AG09309 (cell line): ENCODE results near the gene MUC5AC.
"Not testable (repeated sequence)": the region's sequence is repeated elsewhere in the genome, so short reads cannot be mapped to it uniquely, and the experiment has no call there.

Experiments used
- DNase-seq: peaks from one replicate; pipeline ENCODE4 v3.0.0-alpha.2; 2010; ENCODE audit warnings: low read depth
- H3K4me3 ChIP-seq: 2 replicates; pipeline ENCODE4 v1.5.1; 2011; ENCODE audit warnings: mild to moderate bottlenecking, low read depth, low read length, moderate library complexity; ENCODE audit not compliant: control insufficient read depth
- TF ChIP-seq, protein P1 (sequence below): IDR thresholded peaks from 2 replicates; pipeline ENCODE4 v1.5.1; 2011; ENCODE audit warnings: mild to moderate bottlenecking, low read depth, low read length, inconsistent platforms; ENCODE audit not compliant: insufficient read depth, control insufficient read depth; ENCODE audit errors: missing control alignments

The MUC5AC gene

DNA sequence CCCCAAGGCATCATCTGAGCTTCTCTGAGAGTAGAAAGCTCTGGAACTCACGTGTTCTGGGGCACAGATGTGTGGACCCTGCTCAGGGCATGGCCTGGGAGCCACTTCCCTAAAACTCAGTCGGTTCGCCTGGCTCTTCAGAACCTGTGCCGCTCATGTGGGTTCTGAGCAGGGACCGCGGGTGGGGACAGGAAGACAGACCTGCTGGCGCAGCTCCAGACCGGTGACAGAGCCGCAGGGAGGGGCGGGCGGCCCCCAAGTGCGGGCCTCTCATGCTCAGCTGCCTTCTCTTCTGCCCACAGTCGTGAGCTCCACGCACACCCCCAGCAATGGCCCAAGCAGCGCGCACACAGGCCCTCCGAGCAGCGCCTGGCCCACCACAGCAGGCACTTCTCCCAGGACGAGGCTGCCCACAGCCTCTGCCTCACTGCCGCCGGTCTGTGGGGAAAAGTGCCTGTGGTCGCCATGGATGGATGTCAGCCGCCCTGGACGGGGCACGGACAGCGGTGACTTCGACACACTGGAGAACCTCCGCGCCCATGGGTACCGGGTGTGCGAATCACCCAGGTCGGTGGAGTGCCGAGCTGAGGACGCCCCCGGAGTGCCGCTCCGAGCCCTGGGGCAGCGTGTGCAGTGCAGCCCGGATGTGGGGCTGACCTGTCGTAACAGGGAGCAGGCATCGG, 24.2 kb downstream of the MUC5AC start:
- H3K4me3 ChIP-seq = no peak overlapping the region
- DNase-seq = no peak
- TF ChIP-seq, protein P1, sequence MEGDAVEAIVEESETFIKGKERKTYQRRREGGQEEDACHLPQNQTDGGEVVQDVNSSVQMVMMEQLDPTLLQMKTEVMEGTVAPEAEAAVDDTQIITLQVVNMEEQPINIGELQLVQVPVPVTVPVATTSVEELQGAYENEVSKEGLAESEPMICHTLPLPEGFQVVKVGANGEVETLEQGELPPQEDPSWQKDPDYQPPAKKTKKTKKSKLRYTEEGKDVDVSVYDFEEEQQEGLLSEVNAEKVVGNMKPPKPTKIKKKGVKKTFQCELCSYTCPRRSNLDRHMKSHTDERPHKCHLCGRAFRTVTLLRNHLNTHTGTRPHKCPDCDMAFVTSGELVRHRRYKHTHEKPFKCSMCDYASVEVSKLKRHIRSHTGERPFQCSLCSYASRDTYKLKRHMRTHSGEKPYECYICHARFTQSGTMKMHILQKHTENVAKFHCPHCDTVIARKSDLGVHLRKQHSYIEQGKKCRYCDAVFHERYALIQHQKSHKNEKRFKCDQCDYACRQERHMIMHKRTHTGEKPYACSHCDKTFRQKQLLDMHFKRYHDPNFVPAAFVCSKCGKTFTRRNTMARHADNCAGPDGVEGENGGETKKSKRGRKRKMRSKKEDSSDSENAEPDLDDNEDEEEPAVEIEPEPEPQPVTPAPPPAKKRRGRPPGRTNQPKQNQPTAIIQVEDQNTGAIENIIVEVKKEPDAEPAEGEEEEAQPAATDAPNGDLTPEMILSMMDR = no peak

DNA sequence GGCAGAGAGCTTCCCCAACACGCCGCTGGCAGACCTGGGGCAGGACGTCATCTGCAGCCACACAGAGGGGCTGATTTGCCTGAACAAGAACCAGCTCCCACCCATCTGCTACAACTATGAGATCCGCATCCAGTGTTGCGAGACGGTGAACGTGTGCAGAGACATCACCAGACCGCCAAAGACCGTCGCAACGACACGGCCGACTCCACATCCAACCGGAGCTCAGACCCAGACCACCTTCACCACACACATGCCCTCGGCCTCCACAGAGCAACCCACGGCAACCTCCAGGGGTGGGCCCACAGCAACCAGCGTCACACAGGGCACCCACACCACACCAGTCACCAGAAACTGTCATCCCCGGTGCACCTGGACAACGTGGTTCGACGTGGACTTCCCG, 26.4 kb downstream of the MUC5AC start:
- DNase-seq, H3K4me3 ChIP-seq: not testable (repeated sequence)

DNA sequence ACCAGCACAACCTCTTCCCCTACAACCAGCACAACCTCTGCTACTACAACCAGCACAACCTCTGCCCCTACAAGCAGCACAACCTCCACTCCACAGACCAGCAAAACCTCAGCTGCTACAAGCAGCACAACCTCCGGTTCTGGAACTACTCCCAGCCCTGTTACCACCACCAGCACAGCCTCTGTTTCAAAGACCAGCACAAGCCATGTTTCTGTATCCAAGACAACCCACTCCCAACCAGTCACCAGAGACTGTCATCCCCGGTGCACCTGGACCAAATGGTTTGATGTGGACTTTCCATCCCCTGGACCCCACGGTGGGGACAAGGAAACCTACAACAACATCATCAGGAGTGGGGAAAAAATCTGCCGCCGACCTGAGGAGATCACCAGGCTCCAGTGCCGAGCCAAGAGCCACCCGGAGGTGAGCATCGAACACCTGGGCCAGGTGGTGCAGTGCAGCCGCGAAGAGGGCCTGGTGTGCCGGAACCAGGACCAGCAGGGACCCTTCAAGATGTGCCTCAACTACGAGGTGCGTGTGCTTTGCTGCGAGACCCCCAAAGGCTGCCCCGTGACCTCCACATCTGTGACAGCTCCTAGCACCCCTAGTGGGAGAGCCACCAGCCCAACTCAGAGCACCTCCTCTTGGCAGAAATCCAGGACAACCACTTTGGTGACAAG, 30.8 kb downstream of the MUC5AC start:
- not testable (repeated sequence) for DNase-seq, H3K4me3 ChIP-seq

DNA sequence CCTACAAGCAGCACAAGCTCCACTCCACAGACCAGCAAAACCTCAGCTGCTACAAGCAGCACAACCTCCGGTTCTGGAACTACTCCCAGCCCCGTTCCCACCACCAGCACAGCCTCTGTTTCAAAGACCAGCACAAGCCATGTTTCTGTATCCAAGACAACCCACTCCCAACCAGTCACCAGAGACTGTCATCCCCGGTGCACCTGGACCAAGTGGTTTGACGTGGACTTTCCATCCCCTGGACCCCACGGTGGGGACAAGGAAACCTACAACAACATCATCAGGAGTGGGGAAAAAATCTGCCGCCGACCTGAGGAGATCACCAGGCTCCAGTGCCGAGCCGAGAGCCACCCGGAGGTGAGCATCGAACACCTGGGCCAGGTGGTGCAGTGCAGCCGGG, 32.1 kb downstream of the MUC5AC start:
- not testable (repeated sequence) for H3K4me3 ChIP-seq, DNase-seq

DNA sequence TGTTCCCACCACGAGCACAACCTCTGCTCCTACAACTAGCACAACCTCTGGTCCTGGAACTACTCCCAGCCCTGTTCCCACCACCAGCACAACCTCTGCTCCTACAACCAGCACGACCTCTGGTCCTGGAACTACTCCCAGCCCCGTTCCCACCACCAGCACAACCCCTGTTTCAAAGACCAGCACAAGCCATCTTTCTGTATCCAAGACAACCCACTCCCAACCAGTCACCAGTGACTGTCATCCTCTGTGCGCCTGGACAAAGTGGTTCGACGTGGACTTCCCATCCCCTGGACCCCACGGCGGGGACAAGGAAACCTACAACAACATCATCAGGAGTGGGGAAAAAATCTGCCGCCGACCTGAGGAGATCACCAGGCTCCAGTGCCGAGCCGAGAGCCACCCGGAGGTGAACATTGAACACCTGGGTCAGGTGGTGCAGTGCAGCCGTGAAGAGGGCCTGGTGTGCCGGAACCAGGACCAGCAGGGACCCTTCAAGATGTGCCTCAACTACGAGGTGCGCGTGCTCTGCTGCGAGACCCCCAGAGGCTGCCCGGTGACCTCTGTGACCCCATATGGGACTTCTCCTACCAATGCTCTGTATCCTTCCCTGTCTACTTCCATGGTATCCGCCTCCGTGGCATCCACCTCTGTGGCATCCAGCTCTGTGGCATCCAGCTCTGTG, 34.2 kb downstream of the MUC5AC start:
- not testable (repeated sequence) for DNase-seq, H3K4me3 ChIP-seq

DNA sequence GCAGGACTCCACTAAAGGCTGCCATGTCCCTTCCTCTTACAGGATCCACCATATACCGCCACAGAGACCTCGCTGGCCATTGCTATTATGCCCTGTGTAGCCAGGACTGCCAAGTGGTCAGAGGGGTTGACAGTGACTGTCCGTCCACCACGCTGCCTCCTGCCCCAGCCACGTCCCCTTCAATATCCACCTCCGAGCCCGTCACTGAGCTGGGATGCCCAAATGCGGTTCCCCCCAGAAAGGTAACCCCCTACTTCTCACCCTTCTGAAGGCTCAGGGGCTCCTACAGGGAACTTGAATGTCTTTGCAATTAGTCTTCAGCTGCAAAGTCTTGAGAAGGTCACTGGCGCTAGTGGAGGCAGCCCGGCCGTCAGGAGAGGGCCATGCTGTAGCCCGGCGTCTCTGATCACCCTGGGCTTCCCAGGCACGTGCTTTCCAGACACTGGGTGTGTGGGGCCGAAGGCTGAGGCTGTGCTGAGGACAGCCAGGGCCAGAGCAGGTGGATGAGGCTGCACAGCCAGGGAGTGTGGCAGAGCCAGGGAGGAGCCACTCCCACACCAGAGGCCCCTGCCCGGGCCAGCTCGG, 35.1 kb downstream of the MUC5AC start:
- H3K4me3 ChIP-seq = no peak overlapping the region
- TF ChIP-seq, protein P1 = no peak
- no peak for DNase-seq

DNA sequence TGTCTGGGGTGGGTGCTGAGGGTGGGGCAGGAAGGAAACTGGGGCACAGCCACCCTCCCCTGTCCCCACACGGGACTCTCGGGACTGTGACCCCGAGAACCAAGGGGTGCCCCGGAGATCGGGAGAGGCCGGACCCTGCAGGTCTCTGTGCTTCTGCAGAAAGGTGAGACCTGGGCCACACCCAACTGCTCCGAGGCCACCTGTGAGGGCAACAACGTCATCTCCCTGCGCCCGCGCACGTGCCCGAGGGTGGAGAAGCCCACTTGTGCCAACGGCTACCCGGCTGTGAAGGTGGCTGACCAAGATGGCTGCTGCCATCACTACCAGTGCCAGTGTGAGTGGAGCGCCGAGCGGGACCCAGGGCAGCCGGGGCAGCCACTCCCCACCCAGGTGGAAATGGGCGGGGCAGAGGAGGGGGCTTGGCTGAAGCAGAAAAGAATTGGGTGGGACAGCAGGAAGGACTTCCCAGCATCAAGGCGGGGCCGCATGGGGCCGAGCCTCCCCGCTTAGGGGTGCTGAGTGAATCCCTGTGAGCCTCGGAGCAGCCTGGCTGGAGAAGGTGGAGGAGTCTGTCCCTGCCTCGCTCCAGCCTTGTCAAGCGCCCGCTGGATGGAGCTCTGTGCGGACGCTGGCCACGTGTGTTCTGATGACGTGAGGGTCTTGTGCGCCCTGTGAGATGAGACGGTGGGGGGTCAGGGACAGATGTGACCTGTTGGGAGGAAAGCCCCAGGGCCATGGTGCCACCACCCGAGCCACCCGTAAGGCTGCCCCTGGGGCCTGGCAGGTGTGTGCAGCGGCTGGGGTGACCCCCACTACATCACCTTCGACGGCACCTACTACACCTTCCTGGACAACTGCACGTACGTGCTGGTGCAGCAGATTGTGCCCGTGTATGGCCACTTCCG, 35.8 kb downstream of the MUC5AC start:
- TF ChIP-seq, protein P1 = no peak
- no peak for DNase-seq
- no peak overlapping the region for H3K4me3 ChIP-seq

DNA sequence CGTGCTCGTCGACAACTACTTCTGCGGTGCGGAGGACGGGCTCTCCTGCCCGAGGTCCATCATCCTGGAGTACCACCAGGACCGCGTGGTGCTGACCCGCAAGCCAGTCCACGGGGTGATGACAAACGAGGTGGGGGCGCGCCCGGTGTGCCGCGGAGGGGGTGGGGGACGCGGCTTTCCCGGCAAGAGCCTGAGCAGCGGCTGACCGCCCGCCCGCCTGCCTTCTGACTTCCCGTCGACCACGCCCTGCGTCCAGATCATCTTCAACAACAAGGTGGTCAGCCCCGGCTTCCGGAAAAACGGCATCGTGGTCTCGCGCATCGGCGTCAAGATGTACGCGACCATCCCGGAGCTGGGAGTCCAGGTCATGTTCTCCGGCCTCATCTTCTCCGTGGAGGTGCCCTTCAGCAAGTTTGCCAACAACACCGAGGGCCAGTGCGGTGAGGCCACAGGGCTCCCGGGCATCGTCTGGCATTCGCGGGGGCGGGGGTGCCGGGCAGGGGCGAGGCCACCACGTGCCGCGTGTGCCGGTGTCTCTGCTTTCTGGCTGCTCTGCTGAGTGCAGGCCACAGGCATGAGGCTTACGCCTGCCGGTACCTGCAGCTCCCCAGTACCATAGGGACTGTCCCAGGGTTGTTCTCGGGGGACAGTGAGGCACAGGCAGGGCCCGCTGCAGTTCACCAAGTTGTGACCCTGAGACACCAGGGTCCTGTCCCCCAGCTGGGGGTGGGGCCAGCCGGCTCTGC, 36.7 kb downstream of the MUC5AC start:
- H3K4me3 ChIP-seq = no peak overlapping the region
- DNase-seq = no peak
- TF ChIP-seq, protein P1 = no peak
